Muscle of leg (tissue), 11 donors: Measurements from ENCODE around the gene ARHGAP6. TPM values are rescaled to one million over a fixed set of nuclear protein-coding genes. Genes with fewer than 3 reads are reported as not detected.

Experiments used
- DNase-seq: peaks from one replicate; pipeline ENCODE4 v3.0.0; 2013
- H3K27ac ChIP-seq: one replicate; pipeline ENCODE4 v1.5.1; 2013; ENCODE audit warnings: mild to moderate bottlenecking, low read length, control low read depth
- H3K27me3 ChIP-seq: one replicate; pipeline ENCODE4 v1.6.1; 2013; ENCODE audit warnings: low read length; ENCODE audit not compliant: control insufficient read depth, insufficient read depth
- H3K36me3 ChIP-seq: one replicate; pipeline ENCODE4 v1.6.1; 2013; ENCODE audit warnings: low read length; ENCODE audit not compliant: control insufficient read depth, insufficient read depth
- H3K4me1 ChIP-seq: one replicate; pipeline ENCODE4 v1.6.1; 2013; ENCODE audit warnings: low read length; ENCODE audit not compliant: control insufficient read depth, insufficient read depth
- H3K4me3 ChIP-seq: one replicate; pipeline ENCODE4 v1.5.1; 2013; ENCODE audit warnings: low read length, control low read depth
- H3K9me3 ChIP-seq: replicated peaks from 2 replicates; pipeline ENCODE4 v1.6.1; 2013; ENCODE audit warnings: low read depth, low read length; ENCODE audit not compliant: control insufficient read depth
- WGBS: methylation state at CpG from one replicate; pipeline ENCODE4 v1.1.5; 2013; ENCODE audit warnings: missing lambda C conversion rate; ENCODE audit not compliant: insufficient coverage; 5-methylcytosine and 5-hydroxymethylcytosine counted together
- polyA plus RNA-seq, 8 donors: library from polyadenylated mRNA; unstranded; fragments of 120-200 nt; gene quantifications; one replicate each; pipeline versions ENCODE4 v1.2.1 to v1.2.3, GENCODE V29; 2013; ENCODE audit warnings: inconsistent platforms in 1 of 8, low replicate concordance in 1 of 8; ENCODE audit not compliant: insufficient read length in 8 of 8, insufficient read depth in 1 of 8
- total RNA-seq: library from RNA; stranded (reverse); fragments of 120-200 nt; gene quantifications from one replicate; pipeline ENCODE4 v1.2.4, GENCODE V29; 2013

The ARHGAP6 gene
- total and polyA plus RNA-seq, 9 donors: 7.4 to 10.9 (median 9.3) TPM

- Histone ChIP-seq H3K36me3 (peaks cover 4% of the 10 kb centered on the region), H3K27me3 (peaks cover 2% of the 10 kb centered on the region), H3K27ac (no peak overlapping the region), H3K4me1 (peaks cover 19% of the 10 kb centered on the region), H3K9me3 (no peaks in the 10 kb centered on the region), H3K4me3 (no peak overlapping the region)
- 90% methylated on average over 2 of the region's 2 CpGs for WGBS
- DNase-seq: no peak
Observed at GRCh38 chrX:11109968-11110367, 555.8 kb downstream of the ARHGAP6 start.

- H3K4me3 ChIP-seq: no peak overlapping the region
- no peaks in the 10 kb centered on the region for H3K9me3 ChIP-seq
- H3K27ac ChIP-seq: no peak overlapping the region
- 91% methylated on average over 3 of the region's 4 CpGs for WGBS
- no peak for DNase-seq
- H3K4me1 ChIP-seq: peaks cover 13% of the 10 kb centered on the region
- no peaks in the 10 kb centered on the region for H3K27me3 ChIP-seq
- H3K36me3 ChIP-seq: no peaks in the 10 kb centered on the region
Observed at GRCh38 chrX:11108253-11108941, 557.3 kb downstream of the ARHGAP6 start.

GRCh38 chrX:11105080-11105479, 560.6 kb downstream of the ARHGAP6 start:
- Histone ChIP-seq H3K4me1 (no peaks in the 10 kb centered on the region), H3K9me3 (no peaks in the 10 kb centered on the region), H3K36me3 (no peaks in the 10 kb centered on the region), H3K4me3 (no peak overlapping the region), H3K27me3 (no peaks in the 10 kb centered on the region), H3K27ac (no peak overlapping the region)
- no CpG with 5 or more reads among the region's 4 CpGs for WGBS
- DNase-seq: no peak

- peaks cover 3% of the 10 kb centered on the region for H3K27me3 ChIP-seq
- DNase-seq: no peak
- no peaks in the 10 kb centered on the region for H3K9me3 ChIP-seq
- WGBS: no CpG with 5 or more reads among the region's 2 CpGs
- H3K36me3 ChIP-seq: no peaks in the 10 kb centered on the region
- H3K4me1 ChIP-seq: no peaks in the 10 kb centered on the region
- H3K4me3 ChIP-seq: no peak overlapping the region
- H3K27ac ChIP-seq: no peak overlapping the region
Observed at GRCh38 chrX:11103751-11104150, 562.0 kb downstream of the ARHGAP6 start.

GRCh38 chrX:11103006-11103405, 562.7 kb downstream of the ARHGAP6 start:
- H3K4me3 ChIP-seq: no peak overlapping the region
- H3K27me3 ChIP-seq: peaks cover 3% of the 10 kb centered on the region
- no peaks in the 10 kb centered on the region for H3K4me1 ChIP-seq
- WGBS: 80% methylated on average over 3 of the region's 3 CpGs
- no peak overlapping the region for H3K27ac ChIP-seq
- H3K9me3 ChIP-seq: no peaks in the 10 kb centered on the region
- DNase-seq: no peak
- H3K36me3 ChIP-seq: no peaks in the 10 kb centered on the region

- Histone ChIP-seq H3K36me3 (no peaks in the 10 kb centered on the region), H3K9me3 (no peaks in the 10 kb centered on the region), H3K4me1 (no peaks in the 10 kb centered on the region), H3K27ac (peak overlapping the region; percentile 39), H3K4me3 (no peak overlapping the region), H3K27me3 (peaks cover 3% of the 10 kb centered on the region)
- WGBS: 36% methylated on average over 7 of the region's 10 CpGs
- DNase-seq: peak; percentile 89
Observed at GRCh38 chrX:11100281-11101035, 565.3 kb downstream of the ARHGAP6 start.

GRCh38 chrX:11099465-11099864, 566.3 kb downstream of the ARHGAP6 start:
- no peak overlapping the region for H3K27ac ChIP-seq
- no peaks in the 10 kb centered on the region for H3K9me3 ChIP-seq
- no peaks in the 10 kb centered on the region for H3K4me1 ChIP-seq
- DNase-seq: no peak
- H3K4me3 ChIP-seq: no peak overlapping the region
- H3K27me3 ChIP-seq: peaks cover 3% of the 10 kb centered on the region
- H3K36me3 ChIP-seq: no peaks in the 10 kb centered on the region

GRCh38 chrX:11097933-11098332, 567.8 kb downstream of the ARHGAP6 start:
- H3K4me1 ChIP-seq: no peaks in the 10 kb centered on the region
- peaks cover 3% of the 10 kb centered on the region for H3K27me3 ChIP-seq
- no peak overlapping the region for H3K4me3 ChIP-seq
- H3K9me3 ChIP-seq: no peaks in the 10 kb centered on the region
- no peak for DNase-seq
- H3K36me3 ChIP-seq: no peaks in the 10 kb centered on the region
- H3K27ac ChIP-seq: no peak overlapping the region

GRCh38 chrX:11089802-11090201, 575.9 kb downstream of the ARHGAP6 start:
- Histone ChIP-seq H3K9me3 (peaks cover 8% of the 10 kb centered on the region), H3K4me1 (no peaks in the 10 kb centered on the region), H3K27ac (no peak overlapping the region), H3K4me3 (no peak overlapping the region), H3K36me3 (no peaks in the 10 kb centered on the region), H3K27me3 (peaks cover 2% of the 10 kb centered on the region)
- no CpG with 5 or more reads among the region's 1 CpG for WGBS
- DNase-seq: no peak
